Lung (tissue), 12 donors: ENCODE results near the gene TMEM184B. TPM values are rescaled to one million over a fixed set of nuclear protein-coding genes. Genes with fewer than 3 reads are reported as not detected.

Source experiments
- ATAC-seq: fragments of 200-7000 bp; cut with Tn5 transposase; one replicate; pipeline ENCODE4 v1.9.1; 2020; ENCODE audit warnings: moderate number of reproducible peaks; ENCODE audit not compliant: insufficient read depth, low FRiP score
- DNase-seq, 3 donors: peaks; one replicate each; pipeline ENCODE4 v3.0.0-alpha.2; 2013 to 2017
- H3K27ac ChIP-seq, 2 donors: one replicate each; pipeline ENCODE4 v1.5.1; 2013; ENCODE audit warnings: mild to moderate bottlenecking in 2 of 2, moderate library complexity in 2 of 2, control low read depth in 1 of 2, inconsistent platforms in 1 of 2, low read depth in 1 of 2, low read length in 1 of 2
- H3K27me3 ChIP-seq, 3 donors: one replicate each; pipeline ENCODE4 v1.5.1; 2013; ENCODE audit warnings: low read length in 2 of 3; ENCODE audit not compliant: control insufficient read depth in 3 of 3, insufficient read depth in 3 of 3
- H3K36me3 ChIP-seq, 4 donors: one replicate each; pipeline ENCODE4 v1.5.1; 2013; ENCODE audit warnings: low read length in 4 of 4, mild to moderate bottlenecking in 1 of 4, moderate library complexity in 1 of 4; ENCODE audit not compliant: control insufficient read depth in 4 of 4, insufficient read depth in 4 of 4
- H3K4me1 ChIP-seq, 5 donors: one replicate each; pipeline ENCODE4 v1.5.1; 2013; ENCODE audit warnings: low read length in 5 of 5, mild to moderate bottlenecking in 2 of 5, moderate library complexity in 1 of 5; ENCODE audit not compliant: control insufficient read depth in 5 of 5, insufficient read depth in 5 of 5
- H3K4me3 ChIP-seq: one replicate; pipeline ENCODE4 v1.5.1; 2013; ENCODE audit warnings: mild to moderate bottlenecking, control low read depth, moderate library complexity
- H3K9ac ChIP-seq, 2 donors: one replicate each; pipeline ENCODE4 v1.5.1; 2013; ENCODE audit warnings: low read length in 2 of 2, control low read depth in 1 of 2; ENCODE audit not compliant: insufficient read depth in 1 of 2
- H3K9me3 ChIP-seq, 4 donors: one replicate each; pipeline ENCODE4 v1.5.1; 2013; ENCODE audit warnings: low read length in 3 of 4, mild to moderate bottlenecking in 1 of 4, moderate library complexity in 1 of 4; ENCODE audit not compliant: control insufficient read depth in 4 of 4, insufficient read depth in 3 of 4
- WGBS, 2 donors: extraction: QIAGEN DNeasy Blood & Tissue Kit; methylation state at CpG; one replicate each; pipeline ENCODE4 v1.1.7; 2013; 5-methylcytosine and 5-hydroxymethylcytosine counted together
- polyA plus RNA-seq, 2 donors: library from polyadenylated mRNA; stranded (reverse); fragments of 200-250 nt; gene quantifications; one replicate each; pipeline ENCODE4 v1.2.1, GENCODE V29; 2013
- total RNA-seq, 2 donors: library from RNA; depleted of rRNA in 1 of 2; stranded (reverse); fragments of >200 nt in 1 of 2; gene quantifications; one replicate each; pipeline ENCODE4 v1.2.1, GENCODE V29; 2014 to 2021
- TF ChIP-seq, protein P1 (sequence below): IDR thresholded peaks from 2 replicates; pipeline ENCODE4 v1.5.1; 2012; ENCODE audit warnings: mild to moderate bottlenecking; ENCODE audit errors: control extremely low read depth, extremely low read depth
- donor health status: control.
- donor health status: control.
- donor health status: Bipolar disorder and iron deficiency.
- donor health status: healthy.
- donor health status: DM: yes; HTN: yes; CAD: no.

TMEM184B gene
- total and polyA plus RNA-seq, 4 donors, result 26.3 to 82.4 (median 39.9) TPM

DNA sequence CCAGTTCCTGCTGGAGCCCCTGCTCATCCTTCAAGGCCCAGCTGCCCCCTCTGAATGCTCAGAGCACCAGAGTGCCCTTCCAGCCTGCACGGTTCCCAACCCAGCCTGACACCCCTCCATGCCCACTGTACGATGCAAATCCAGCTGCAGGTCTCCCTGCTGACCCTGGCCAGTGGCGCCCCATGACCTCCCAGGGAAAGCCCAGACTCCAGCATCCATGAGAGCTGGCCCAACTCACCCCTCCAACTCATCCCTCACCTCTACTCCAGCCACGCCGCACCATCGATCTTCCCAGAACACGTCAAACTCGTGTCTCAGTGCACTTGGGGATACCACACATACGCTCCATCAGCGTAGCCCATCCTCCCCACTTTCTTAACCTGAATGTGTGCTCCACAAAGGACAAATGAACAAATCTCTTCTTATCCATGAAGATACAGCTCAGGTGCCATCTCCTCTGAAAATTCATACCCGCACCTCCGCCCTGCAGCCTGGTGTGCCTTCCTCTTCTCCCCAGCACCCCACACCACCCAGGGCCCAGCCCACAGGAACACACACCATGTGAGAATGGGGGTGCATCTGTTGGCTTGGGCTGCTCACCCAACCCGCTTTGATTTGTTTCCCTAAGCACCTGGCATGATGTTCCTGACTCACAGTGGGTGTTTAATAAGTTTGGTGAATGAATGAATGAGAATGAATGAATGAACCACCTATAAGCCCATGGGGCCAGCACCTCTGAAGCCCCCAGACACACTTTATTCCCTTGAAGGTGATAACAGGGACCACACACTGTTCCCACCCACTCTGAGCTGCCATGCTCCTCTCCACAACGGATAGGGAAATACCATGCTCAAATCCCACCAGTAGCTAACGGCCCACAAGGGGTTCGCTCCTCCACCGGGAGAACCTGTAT is 97.3 kb downstream of the TMEM184B start:
- DNase-seq (no peak), ATAC-seq (no peak)
- TF ChIP-seq, protein P1, sequence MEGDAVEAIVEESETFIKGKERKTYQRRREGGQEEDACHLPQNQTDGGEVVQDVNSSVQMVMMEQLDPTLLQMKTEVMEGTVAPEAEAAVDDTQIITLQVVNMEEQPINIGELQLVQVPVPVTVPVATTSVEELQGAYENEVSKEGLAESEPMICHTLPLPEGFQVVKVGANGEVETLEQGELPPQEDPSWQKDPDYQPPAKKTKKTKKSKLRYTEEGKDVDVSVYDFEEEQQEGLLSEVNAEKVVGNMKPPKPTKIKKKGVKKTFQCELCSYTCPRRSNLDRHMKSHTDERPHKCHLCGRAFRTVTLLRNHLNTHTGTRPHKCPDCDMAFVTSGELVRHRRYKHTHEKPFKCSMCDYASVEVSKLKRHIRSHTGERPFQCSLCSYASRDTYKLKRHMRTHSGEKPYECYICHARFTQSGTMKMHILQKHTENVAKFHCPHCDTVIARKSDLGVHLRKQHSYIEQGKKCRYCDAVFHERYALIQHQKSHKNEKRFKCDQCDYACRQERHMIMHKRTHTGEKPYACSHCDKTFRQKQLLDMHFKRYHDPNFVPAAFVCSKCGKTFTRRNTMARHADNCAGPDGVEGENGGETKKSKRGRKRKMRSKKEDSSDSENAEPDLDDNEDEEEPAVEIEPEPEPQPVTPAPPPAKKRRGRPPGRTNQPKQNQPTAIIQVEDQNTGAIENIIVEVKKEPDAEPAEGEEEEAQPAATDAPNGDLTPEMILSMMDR, result no peak
- H3K9me3 ChIP-seq, result no peaks in the 10 kb centered on the region
- H3K9ac ChIP-seq, result no peak overlapping the region
- WGBS, 2 donors, result 89 to 91% methylated on average over 17 of the region's 17 CpGs
- no peaks in the 10 kb centered on the region for H3K36me3 ChIP-seq
- no peaks in the 10 kb centered on the region for H3K27me3 ChIP-seq
- H3K4me1 ChIP-seq, result peaks cover 7 to 24% (median 17%) of the 10 kb centered on the region in 5 donors
- no peak overlapping the region for H3K4me3 ChIP-seq
- H3K27ac ChIP-seq, result peak overlapping the region; percentile 59 to 75

DNA sequence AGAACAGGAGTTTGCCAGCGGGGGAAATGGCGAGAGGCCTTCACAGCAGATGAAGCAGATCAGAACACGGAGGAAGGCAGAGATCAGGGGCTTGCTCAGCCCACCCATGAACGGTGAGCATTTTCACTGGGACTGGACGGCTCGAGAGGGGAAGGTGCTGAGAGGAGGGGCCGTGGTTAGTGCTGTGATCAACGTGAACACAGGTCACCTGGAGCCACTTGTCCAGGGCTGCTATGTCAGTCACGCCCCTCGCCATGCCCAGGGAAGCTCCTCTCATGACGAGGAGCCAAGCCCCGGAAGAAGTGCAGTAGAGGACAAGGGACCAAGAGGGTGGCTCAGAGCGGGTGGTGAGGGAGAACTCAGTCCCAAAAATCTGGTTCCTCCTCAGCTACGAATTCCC is 98.2 kb downstream of the TMEM184B start:
- no peaks in the 10 kb centered on the region for H3K27me3 ChIP-seq
- H3K9ac ChIP-seq, result no peak overlapping the region
- no peaks in the 10 kb centered on the region for H3K36me3 ChIP-seq
- no peaks in the 10 kb centered on the region for H3K9me3 ChIP-seq
- no peak overlapping the region for H3K4me3 ChIP-seq
- ATAC-seq (no peak), DNase-seq (no peak)
- 88 to 91% methylated on average over 14 of the region's 14 CpGs for WGBS, 2 donors
- peak overlapping the region in 1 of 2 donors; percentile 48 for H3K27ac ChIP-seq
- H3K4me1 ChIP-seq, result peaks cover 0 to 21% (median 12%) of the 10 kb centered on the region in 5 donors
- TF ChIP-seq, protein P1, result no peak

DNA sequence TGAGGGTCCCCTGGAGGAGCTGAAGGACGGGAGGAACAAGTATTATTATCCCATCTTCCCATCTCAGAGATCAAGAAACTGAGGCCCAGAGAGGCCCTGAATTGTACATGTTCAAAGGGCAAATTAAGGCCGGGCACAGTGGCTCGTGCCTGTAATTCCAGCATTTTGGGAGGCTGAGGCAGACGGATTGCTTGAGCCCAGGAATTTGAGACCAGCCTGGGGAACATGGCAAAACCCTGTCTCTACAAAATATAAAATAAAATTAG is 99.2 kb downstream of the TMEM184B start:
- no peak overlapping the region for H3K9ac ChIP-seq
- TF ChIP-seq, protein P1, result no peak
- no peaks in the 10 kb centered on the region for H3K9me3 ChIP-seq
- H3K27ac ChIP-seq, result no peak overlapping the region
- 98% methylated on average over 4 of the region's 4 CpGs for WGBS, 2 donors
- peaks cover 0 to 21% (median 12%) of the 10 kb centered on the region in 5 donors for H3K4me1 ChIP-seq
- H3K36me3 ChIP-seq, result no peaks in the 10 kb centered on the region
- H3K4me3 ChIP-seq, result no peak overlapping the region
- no peak for DNase-seq
- ATAC-seq, result no peak
- H3K27me3 ChIP-seq, result no peaks in the 10 kb centered on the region
